Keratinocyte (primary cell): ENCODE results near the gene TIGAR.
A peak's percentile ranks its signal among the peaks of the same experiment; 100 is the strongest.

ENCODE experiments used
- CTCF ChIP-seq, 3 experiments: IDR thresholded peaks in 1 of 3; conservative IDR thresholded peaks in 1 of 3; optimal IDR thresholded peaks in 1 of 3; 2 replicates in 2 of 3; 3 replicates in 1 of 3; pipeline versions ENCODE3 to v1.5.1; 2011; ENCODE audit warnings: low read length in 3 of 3, mild to moderate bottlenecking in 3 of 3, moderate library complexity in 2 of 3, control low read depth in 1 of 3, inconsistent platforms in 1 of 3; ENCODE audit not compliant: insufficient read depth in 2 of 3; ENCODE audit errors: extremely low read depth in 1 of 3
- EZH2 ChIP-seq: IDR thresholded peaks from one replicate; pipeline ENCODE4 v1.6.1; 2012; ENCODE audit warnings: inconsistent platforms, mild to moderate bottlenecking, low read length, moderate library complexity

GRCh38 chr12:4282892-4283511 lies 38.0 kb upstream of the TIGAR start:
- TF ChIP-seq CTCF (optimal IDR thresholded peaks at IDR 0.05 in 1 of 3, IDR thresholded peaks at IDR 0.05 in 1 of 3, conservative IDR thresholded peaks at IDR 0.05 in 1 of 3; ENCODE audit: extremely low read depth in 1 of 3, insufficient read depth in 2 of 3, low read length in 3 of 3), result peak in 2 of 3 experiments; percentile 18 to 23
- TF ChIP-seq EZH2, result no peak
